ENCODE measurements around the gene B3GLCT.

DNA sequence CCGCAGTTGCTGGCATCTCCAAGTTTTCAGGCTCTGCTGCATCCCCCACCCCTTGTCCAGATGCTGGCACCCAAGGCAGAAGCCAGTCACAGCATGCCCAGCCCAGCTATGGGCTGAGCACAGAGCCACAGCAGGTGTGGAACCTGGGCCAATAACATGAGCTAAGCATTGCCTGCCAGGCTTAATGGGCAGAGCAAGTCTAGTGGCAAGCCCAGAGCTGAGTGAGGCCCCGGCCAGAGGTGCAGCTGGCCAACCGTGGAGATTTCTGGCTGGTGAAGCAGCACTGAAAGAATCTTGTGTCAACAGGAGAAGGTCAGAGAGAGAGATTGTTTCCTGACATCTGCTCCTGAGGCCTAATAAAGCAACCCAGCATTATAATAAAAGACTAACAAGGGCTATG is 111.0 kb downstream of the B3GLCT start:
- TF ChIP-seq, protein P1, sequence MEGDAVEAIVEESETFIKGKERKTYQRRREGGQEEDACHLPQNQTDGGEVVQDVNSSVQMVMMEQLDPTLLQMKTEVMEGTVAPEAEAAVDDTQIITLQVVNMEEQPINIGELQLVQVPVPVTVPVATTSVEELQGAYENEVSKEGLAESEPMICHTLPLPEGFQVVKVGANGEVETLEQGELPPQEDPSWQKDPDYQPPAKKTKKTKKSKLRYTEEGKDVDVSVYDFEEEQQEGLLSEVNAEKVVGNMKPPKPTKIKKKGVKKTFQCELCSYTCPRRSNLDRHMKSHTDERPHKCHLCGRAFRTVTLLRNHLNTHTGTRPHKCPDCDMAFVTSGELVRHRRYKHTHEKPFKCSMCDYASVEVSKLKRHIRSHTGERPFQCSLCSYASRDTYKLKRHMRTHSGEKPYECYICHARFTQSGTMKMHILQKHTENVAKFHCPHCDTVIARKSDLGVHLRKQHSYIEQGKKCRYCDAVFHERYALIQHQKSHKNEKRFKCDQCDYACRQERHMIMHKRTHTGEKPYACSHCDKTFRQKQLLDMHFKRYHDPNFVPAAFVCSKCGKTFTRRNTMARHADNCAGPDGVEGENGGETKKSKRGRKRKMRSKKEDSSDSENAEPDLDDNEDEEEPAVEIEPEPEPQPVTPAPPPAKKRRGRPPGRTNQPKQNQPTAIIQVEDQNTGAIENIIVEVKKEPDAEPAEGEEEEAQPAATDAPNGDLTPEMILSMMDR (IDR thresholded peaks at IDR 0.05; ENCODE audit: insufficient read depth, low read length): no peak
- no peak for TF ChIP-seq POLR2AphosphoS5 (IDR thresholded peaks at IDR 0.05; ENCODE audit: low read depth)
- TF ChIP-seq SPI1 (IDR thresholded peaks at IDR 0.05; ENCODE audit: borderline replicate concordance, low read depth): no peak
